H9 (cell line): ENCODE measurements around the gene AMBRA1. TPM values are rescaled to one million over a fixed set of nuclear protein-coding genes. Genes with fewer than 3 reads are reported as not detected.

Experiments used
- DNase-seq: peaks from one replicate; pipeline ENCODE4 v3.0.0-alpha.2; 2017
- H2AFZ ChIP-seq: one replicate; pipeline ENCODE4 v1.6.1; 2013; ENCODE audit warnings: mild to moderate bottlenecking, low read length, control low read depth, moderate library complexity
- H2AK5ac ChIP-seq: 2 replicates; pipeline ENCODE4 v1.6.1; 2013; ENCODE audit warnings: low read length, control low read depth, mixed read lengths; ENCODE audit not compliant: insufficient read length
- H2BK120ac ChIP-seq: one replicate; pipeline ENCODE4 v1.6.1; 2013; ENCODE audit warnings: low read depth, mild to moderate bottlenecking, low read length, control low read depth, inconsistent platforms; ENCODE audit not compliant: poor library complexity, severe bottlenecking
- H2BK12ac ChIP-seq: 2 replicates; pipeline ENCODE4 v1.6.1; 2013; ENCODE audit warnings: low read length, control low read depth, mixed read lengths, low read depth; ENCODE audit not compliant: insufficient read length
- H2BK15ac ChIP-seq: 2 replicates; pipeline ENCODE4 v1.6.1; 2013; ENCODE audit warnings: low read depth, low read length, control low read depth
- H2BK20ac ChIP-seq: one replicate; pipeline ENCODE4 v1.6.1; 2013; ENCODE audit warnings: low read depth, mild to moderate bottlenecking, low read length, control low read depth, inconsistent platforms; ENCODE audit not compliant: poor library complexity, severe bottlenecking
- H2BK5ac ChIP-seq: 2 replicates; pipeline ENCODE4 v1.6.1; 2013; ENCODE audit warnings: low read length, control low read depth, mixed read lengths; ENCODE audit not compliant: insufficient read length
- H3K14ac ChIP-seq: 2 replicates; pipeline ENCODE4 v1.6.1; 2013; ENCODE audit warnings: low read length, control low read depth; ENCODE audit not compliant: insufficient read depth
- H3K18ac ChIP-seq: 2 replicates; pipeline ENCODE4 v1.6.1; 2013; ENCODE audit warnings: low read depth, mild to moderate bottlenecking, mixed read lengths, low read length, control low read depth; ENCODE audit not compliant: insufficient read length
- H3K23ac ChIP-seq: 2 replicates; pipeline ENCODE4 v1.6.1; 2013; ENCODE audit warnings: low read length, control low read depth, mixed read lengths, low read depth; ENCODE audit not compliant: insufficient read length
- H3K23me2 ChIP-seq: 2 replicates; pipeline ENCODE4 v1.6.1; 2013; ENCODE audit warnings: low read depth, mild to moderate bottlenecking, mixed read lengths, low read length, control low read depth; ENCODE audit not compliant: insufficient read length, poor library complexity, severe bottlenecking
- H3K27ac ChIP-seq: 2 replicates; pipeline ENCODE4 v1.5.1; 2013; ENCODE audit warnings: low read length, control low read depth, mixed read lengths, low read depth; ENCODE audit not compliant: insufficient read length
- H3K27me3 ChIP-seq: 2 replicates; pipeline ENCODE4 v1.6.1; 2013; ENCODE audit warnings: low read length, control low read depth, inconsistent platforms; ENCODE audit not compliant: insufficient read depth
- H3K4ac ChIP-seq: 2 replicates; pipeline ENCODE4 v1.6.1; 2013; ENCODE audit warnings: low read depth, mild to moderate bottlenecking, control low read depth, inconsistent platforms, low read length, moderate library complexity
- H3K4me1 ChIP-seq: 2 replicates; pipeline ENCODE4 v1.6.1; 2013; ENCODE audit warnings: low read length, control low read depth, inconsistent platforms; ENCODE audit not compliant: insufficient read depth
- H3K4me2 ChIP-seq: 2 replicates; pipeline ENCODE4 v1.6.1; 2013; ENCODE audit warnings: low read length, control low read depth, mixed read lengths; ENCODE audit not compliant: insufficient read length, insufficient read depth
- H3K56ac ChIP-seq: 2 replicates; pipeline ENCODE4 v1.6.1; 2013; ENCODE audit warnings: low read depth, mild to moderate bottlenecking, mixed read lengths, low read length, control low read depth; ENCODE audit not compliant: insufficient read length
- H3K79me1 ChIP-seq: 2 replicates; pipeline ENCODE4 v1.6.1; 2013; ENCODE audit warnings: low read depth, mild to moderate bottlenecking, moderate library complexity, low read length, control low read depth, inconsistent platforms; ENCODE audit not compliant: insufficient read depth, poor library complexity, severe bottlenecking
- H3K79me2 ChIP-seq: 2 replicates; pipeline ENCODE4 v1.6.1; 2013; ENCODE audit warnings: low read length, control low read depth, inconsistent platforms; ENCODE audit not compliant: insufficient read depth
- H3K9ac ChIP-seq: 2 replicates; pipeline ENCODE4 v1.6.1; 2013; ENCODE audit warnings: low read length, control low read depth, mixed read lengths; ENCODE audit not compliant: insufficient read length; ENCODE audit errors: extremely low read depth
- H3K9me3 ChIP-seq: one replicate; pipeline ENCODE4 v1.6.1; 2013; ENCODE audit warnings: low read depth, low read length, inconsistent platforms; ENCODE audit not compliant: control insufficient read depth
- H3T11ph ChIP-seq: one replicate; pipeline ENCODE4 v1.6.1; 2013; ENCODE audit warnings: mild to moderate bottlenecking, low read length, control low read depth, inconsistent platforms
- H4K20me1 ChIP-seq: one replicate; pipeline ENCODE4 v1.6.1; 2013; ENCODE audit not compliant: control insufficient read depth, insufficient read length, insufficient read depth
- H4K5ac ChIP-seq: 2 replicates; pipeline ENCODE4 v1.6.1; 2013; ENCODE audit warnings: low read depth, mild to moderate bottlenecking, mixed read lengths, low read length, control low read depth; ENCODE audit not compliant: insufficient read length
- H4K8ac ChIP-seq: replicated peaks from 2 replicates; pipeline ENCODE4 v1.6.1; 2013; ENCODE audit warnings: low read length, control low read depth, mixed read lengths, low read depth; ENCODE audit not compliant: insufficient read length
- H4K91ac ChIP-seq: 2 replicates; pipeline ENCODE4 v1.6.1; 2013; ENCODE audit warnings: low read depth, mild to moderate bottlenecking, moderate library complexity, mixed read lengths, low read length, control low read depth; ENCODE audit not compliant: insufficient read length
- H3K27ac Mint-ChIP-seq, 3 experiments: 2 replicates in 2 of 3; 3 replicates in 1 of 3; pipeline ENCODE4 v1.8.0; 2020 to 2021; ENCODE audit warnings: mixed read lengths in 3 of 3, mild to moderate bottlenecking in 1 of 3, moderate library complexity in 1 of 3
- H3K27me3 Mint-ChIP-seq: 2 replicates; pipeline ENCODE4 v1.8.0; 2021; ENCODE audit warnings: low read depth, mild to moderate bottlenecking, moderate library complexity, mixed read lengths
- H3K36me3 Mint-ChIP-seq, 3 experiments: 2 replicates in 2 of 3; 3 replicates in 1 of 3; pipeline ENCODE4 v1.8.0; 2020 to 2021; ENCODE audit warnings: low read depth in 3 of 3, mixed read lengths in 3 of 3; ENCODE audit not compliant: insufficient read depth in 1 of 3
- H3K4me1 Mint-ChIP-seq, 2 experiments: 2 replicates each; pipeline ENCODE4 v1.8.0; 2020; ENCODE audit warnings: mixed read lengths in 2 of 2
- H3K4me3 Mint-ChIP-seq, 2 experiments: 2 replicates in 1 of 2; 3 replicates in 1 of 2; pipeline ENCODE4 v1.8.0; 2020 to 2021; ENCODE audit warnings: mild to moderate bottlenecking in 2 of 2, mixed read lengths in 2 of 2, moderate library complexity in 1 of 2
- H3K9me3 Mint-ChIP-seq, 2 experiments: 2 replicates in 1 of 2; 3 replicates in 1 of 2; pipeline ENCODE4 v1.8.0; 2020; ENCODE audit warnings: mild to moderate bottlenecking in 2 of 2, mixed read lengths in 2 of 2, moderate library complexity in 1 of 2
- CTCF ChIP-seq: fragments of 200-600 bp; sonication (generic); conservative IDR thresholded peaks from 3 replicates; pipeline ENCODE4 v1.8.0; 2021; ENCODE audit warnings: antibody characterized with exemption, mild to moderate bottlenecking
- WGBS: extraction: QIAGEN DNeasy Blood & Tissue Kit; methylation state at CpG from one replicate; pipeline ENCODE4 v1.1.7; 2013; ENCODE audit warnings: missing lambda C conversion rate, low lambda C conversion rate, mixed read lengths; ENCODE audit not compliant: insufficient read length; ENCODE audit errors: extremely low coverage; 5-methylcytosine and 5-hydroxymethylcytosine counted together
- total RNA-seq: library from RNA; stranded (reverse); gene quantifications from 2 replicates; pipeline ENCODE4 v1.2.1, GENCODE V29; 2021

The AMBRA1 gene
- total RNA-seq, 1 experiment from 2014 or later = 37.5 TPM

- Histone ChIP-seq H2BK12ac (no peak overlapping the region), H3K9ac (no peak overlapping the region), H3K79me1 (peaks cover 3% of the 10 kb centered on the region), H4K5ac (no peak overlapping the region), H4K91ac (no peak overlapping the region), H3K4me2 (no peak overlapping the region), H3K79me2 (no peaks in the 10 kb centered on the region), H3T11ph (no peak overlapping the region), H3K4me1 (0 out of 2 replicates have a peak, but pooled peaks cover 4% of the 10 kb centered on the region), H3K56ac (no peak overlapping the region), H2AK5ac (no peak overlapping the region), H3K27me3 (no peaks in the 10 kb centered on the region), H3K27ac (no peak overlapping the region), H2BK120ac (no peak overlapping the region), H2AFZ (no peak overlapping the region), H3K4ac (no peak overlapping the region), H3K23ac (no peak overlapping the region), H3K14ac (no peak overlapping the region), H2BK5ac (no peak overlapping the region), H4K20me1 (no peaks in the 10 kb centered on the region), H2BK20ac (no peak overlapping the region), H3K18ac (no peak overlapping the region), H3K23me2 (no peaks in the 10 kb centered on the region), H3K9me3 (no peaks in the 10 kb centered on the region), H4K8ac (no peak overlapping the region), H2BK15ac (no peak overlapping the region)
- Mint-ChIP-seq H3K4me3 (no peak overlapping the region), H3K9me3 (no peaks in the 10 kb centered on the region), H3K27ac (peak overlapping the region in 1 of 3 experiments; percentile 38; a peak in 2 of 7 replicates), H3K36me3 (peaks cover 26 to 50% (median 46%) of the 10 kb centered on the region in 3 experiments), H3K4me1 (peaks cover 11% of the 10 kb centered on the region in 2 experiments), H3K27me3 (no peaks in the 10 kb centered on the region)
- WGBS = no CpG with 5 or more reads among the region's 16 CpGs
- TF ChIP-seq CTCF = no peak
- DNase-seq = no peak
These were observed 52.0 kb downstream of the AMBRA1 start for GRCh38 chr11:46541593-46542371.
